Inflammatory macrophage treated with lipopolysaccharide for 1 hour (primary cell): Measurements from ENCODE around the gene CA10.

Experiments used
- DNase-seq, 2 donors: peaks; one replicate each; pipeline ENCODE4 v3.0.0-alpha.2; 2020 to 2022

The CA10 gene

GRCh38 chr17:51946311-51946710 is 212.2 kb downstream of the CA10 start:
- DNase-seq = no peak

GRCh38 chr17:51941272-51941671 is 217.2 kb downstream of the CA10 start:
- DNase-seq = no peak

GRCh38 chr17:51937264-51937663 is 221.2 kb downstream of the CA10 start:
- DNase-seq = no peak

GRCh38 chr17:51935477-51935876 is 223.0 kb downstream of the CA10 start:
- DNase-seq = no peak

GRCh38 chr17:51933647-51934046 is 224.9 kb downstream of the CA10 start:
- no peak for DNase-seq

- no peak for DNase-seq
Observed at GRCh38 chr17:51926448-51926847, 232.1 kb downstream of the CA10 start.

GRCh38 chr17:51921500-51921899 is 237.0 kb downstream of the CA10 start:
- DNase-seq = no peak

- DNase-seq = no peak
Observed at GRCh38 chr17:51914577-51914976, 243.9 kb downstream of the CA10 start.

GRCh38 chr17:51913491-51914205 is 244.9 kb downstream of the CA10 start:
- no peak for DNase-seq

GRCh38 chr17:51912939-51913338 is 245.6 kb downstream of the CA10 start:
- no peak for DNase-seq

GRCh38 chr17:51911237-51911636 is 247.3 kb downstream of the CA10 start:
- no peak for DNase-seq

GRCh38 chr17:51909971-51910370 is 248.5 kb downstream of the CA10 start:
- no peak for DNase-seq

GRCh38 chr17:51908841-51909537 is 249.5 kb downstream of the CA10 start:
- no peak for DNase-seq

GRCh38 chr17:51907041-51907440 is 251.5 kb downstream of the CA10 start:
- DNase-seq = no peak

- DNase-seq = no peak
Observed at GRCh38 chr17:51904379-51904778, 254.1 kb downstream of the CA10 start.

- no peak for DNase-seq
Observed at GRCh38 chr17:51901242-51901641, 257.3 kb downstream of the CA10 start.

- no peak for DNase-seq
Observed at GRCh38 chr17:51891936-51892335, 266.6 kb downstream of the CA10 start.

GRCh38 chr17:51890710-51891109 is 267.8 kb downstream of the CA10 start:
- no peak for DNase-seq

- DNase-seq = no peak
Observed at GRCh38 chr17:51888816-51889215, 269.7 kb downstream of the CA10 start.

- no peak for DNase-seq
Observed at GRCh38 chr17:51876986-51877385, 281.5 kb downstream of the CA10 start.

GRCh38 chr17:51873302-51873701 is 285.2 kb downstream of the CA10 start:
- DNase-seq = no peak

GRCh38 chr17:51869387-51869786 is 289.1 kb downstream of the CA10 start:
- peak in 1 of 2 donors; percentile 9 for DNase-seq

GRCh38 chr17:51860954-51861561 is 297.5 kb downstream of the CA10 start:
- DNase-seq = peak; percentile 4 to 45

- no peak for DNase-seq
Observed at GRCh38 chr17:51857052-51857597, 301.4 kb downstream of the CA10 start.
